Tibial nerve (tissue), 4 donors: ENCODE data around the gene KHNYN. TPM values are rescaled to one million over a fixed set of nuclear protein-coding genes. Genes with fewer than 3 reads are reported as not detected.

Experiments
- DNase-seq, 2 donors: peaks; one replicate each; pipeline ENCODE4 v3.0.0-alpha.2; 2019; ENCODE audit warnings: low spot score in 2 of 2
- H3K27ac ChIP-seq, 4 donors: fragments of 200-600 bp; sonication (generic) in 3 of 4; one replicate each; pipeline ENCODE4 v1.5.1; 2017 to 2019; ENCODE audit warnings: mild to moderate bottlenecking in 1 of 4
- H3K27me3 ChIP-seq, 2 donors: fragments of 200-600 bp; sonication (generic) in 1 of 2; one replicate each; pipeline versions ENCODE4 v1.5.1 to v1.6.0; 2017 to 2019
- H3K36me3 ChIP-seq, 3 donors: fragments of 200-600 bp; sonication (generic); one replicate each; pipeline ENCODE4 v1.5.1; 2018 to 2019
- H3K4me1 ChIP-seq, 4 donors: fragments of 200-600 bp; sonication (generic) in 3 of 4; one replicate each; pipeline ENCODE4 v1.5.1; 2017 to 2019
- H3K4me3 ChIP-seq, 4 donors: fragments of 200-600 bp; sonication (generic) in 3 of 4; one replicate each; pipeline ENCODE4 v1.5.1; 2017 to 2019; ENCODE audit warnings: mild to moderate bottlenecking in 1 of 4, moderate library complexity in 1 of 4
- H3K9me3 ChIP-seq, 4 donors: fragments of 200-600 bp; sonication (generic) in 3 of 4; one replicate each; pipeline ENCODE4 v1.5.1; 2017 to 2019
- CTCF ChIP-seq, 5 experiments: fragments of 200-600 bp in 3 of 5; fragments of 450-650 bp in 2 of 5; sonication (generic) in 3 of 5; IDR thresholded peaks; one replicate each; pipeline ENCODE4 v1.5.1; 2016 to 2019; ENCODE audit warnings: antibody characterized with exemption in 5 of 5, mild to moderate bottlenecking in 3 of 5, moderate library complexity in 2 of 5
- EP300 ChIP-seq, 2 donors: sonication (generic); formaldehyde crosslinking; IDR thresholded peaks; one replicate each; pipeline ENCODE4 v1.6.1; 2017; ENCODE audit warnings: antibody characterized with exemption in 2 of 2, mild to moderate bottlenecking in 1 of 2
- POLR2A ChIP-seq, 2 donors: fragments of 450-650 bp; IDR thresholded peaks; one replicate each; pipeline ENCODE4 v1.6.1; 2017; ENCODE audit warnings: antibody characterized with exemption in 2 of 2, mild to moderate bottlenecking in 2 of 2, moderate library complexity in 2 of 2
- WGBS, 2 donors: methylation state at CpG; one replicate each; pipeline ENCODE4 v1.1.5; 2018; 5-methylcytosine and 5-hydroxymethylcytosine counted together
- total RNA-seq, 4 donors: library from RNA; depleted of rRNA; stranded (reverse); fragments of >200 nt; gene quantifications; one replicate each; pipeline ENCODE4 v1.1.0, GENCODE V29; 2016

The KHNYN gene
- total RNA-seq = 100 to 1,000 TPM in 1 of 4 donors, 10 to 100 TPM in 3; 66.8 to 106 (median 84.5) TPM

GRCh38 chr14:24429395-24430142 is at the start of gene KHNYN, which contains the start of gene CBLN3:
Gene KHNYN, plus strand, starts transcription at chr14:24429954. Its CDS starts 777 bp downstream, at chr14:24430731.
Gene CBLN3, minus strand, starts transcription at chr14:24429668. Its CDS starts 614 bp downstream, at chr14:24429054.
- 2% methylated on average over 54 to 57 of the region's 57 CpGs for WGBS, 2 donors
- Histone ChIP-seq H3K36me3 (peaks cover 0 to 33% (median 5%) of the 10 kb centered on the region in 3 donors), H3K27ac (peak within 1 kb of the TSS; percentile 95 to 99 (median 96)), H3K9me3 (no peaks in the 10 kb centered on the region), H3K27me3 (no peaks in the 10 kb centered on the region), H3K4me1 (peaks cover 0 to 58% (median 28%) of the 10 kb centered on the region in 4 donors), H3K4me3 (peak within 1 kb of the TSS; percentile 61 to 96 (median 72))
- peak; percentile 81 to 82 for DNase-seq
- TF ChIP-seq POLR2A (IDR thresholded peaks at IDR 0.05) = peak; percentile 93 to 97
- TF ChIP-seq CTCF (IDR thresholded peaks at IDR 0.05) = peak in 1 of 5 experiments; percentile 55
- peak; percentile 32 to 97 for TF ChIP-seq EP300 (IDR thresholded peaks at IDR 0.05)

GRCh38 chr14:24381363-24382063 is 48.2 kb upstream of the KHNYN start:
- no peaks in the 10 kb centered on the region for H3K9me3 ChIP-seq
- no peak overlapping the region for H3K27ac ChIP-seq
- 86 to 87% methylated on average over 8 of the region's 8 CpGs for WGBS, 2 donors

GRCh38 chr14:24382064-24382371 is 47.7 kb upstream of the KHNYN start:
- WGBS, 2 donors = 59 to 69% methylated on average over 4 of the region's 4 CpGs
- DNase-seq = no peak
- Histone ChIP-seq H3K27me3 (no peaks in the 10 kb centered on the region), H3K4me1 (no peaks in the 10 kb centered on the region), H3K36me3 (peaks cover 0 to 11% (median 0%) of the 10 kb centered on the region in 3 donors), H3K9me3 (no peaks in the 10 kb centered on the region), H3K4me3 (no peak overlapping the region), H3K27ac (no peak overlapping the region)
- TF ChIP-seq POLR2A (IDR thresholded peaks at IDR 0.05) (no peak), EP300 (IDR thresholded peaks at IDR 0.05) (no peak), CTCF (IDR thresholded peaks at IDR 0.05) (no peak)

More at GRCh38 chr14:24381363-24382063, 48.2 kb upstream of the KHNYN start:
- no peak overlapping the region for H3K4me3 ChIP-seq
- DNase-seq = no peak
- H3K4me1 ChIP-seq = no peaks in the 10 kb centered on the region
- H3K27me3 ChIP-seq = no peaks in the 10 kb centered on the region
- no peak for TF ChIP-seq POLR2A (IDR thresholded peaks at IDR 0.05)
- no peak for TF ChIP-seq EP300 (IDR thresholded peaks at IDR 0.05)
- TF ChIP-seq CTCF (IDR thresholded peaks at IDR 0.05) = no peak
- peaks cover 0 to 13% (median 0%) of the 10 kb centered on the region in 3 donors for H3K36me3 ChIP-seq

- Histone ChIP-seq H3K4me1 (peaks cover 0 to 5% (median 0%) of the 10 kb centered on the region in 4 donors), H3K27me3 (no peaks in the 10 kb centered on the region), H3K36me3 (no peaks in the 10 kb centered on the region), H3K27ac (no peak overlapping the region), H3K4me3 (no peak overlapping the region), H3K9me3 (no peaks in the 10 kb centered on the region)
- no peak for TF ChIP-seq CTCF (IDR thresholded peaks at IDR 0.05)
- TF ChIP-seq POLR2A (IDR thresholded peaks at IDR 0.05) = no peak
- TF ChIP-seq EP300 (IDR thresholded peaks at IDR 0.05) = no peak
- WGBS, 2 donors = 87 to 88% methylated on average over 4 of the region's 4 CpGs
- no peak for DNase-seq
Observed at GRCh38 chr14:24384169-24384568, 45.6 kb upstream of the KHNYN start.

- 74 to 79% methylated on average over 4 of the region's 4 CpGs for WGBS, 2 donors
- TF ChIP-seq CTCF (IDR thresholded peaks at IDR 0.05) = no peak
- TF ChIP-seq POLR2A (IDR thresholded peaks at IDR 0.05) = no peak
- no peak for TF ChIP-seq EP300 (IDR thresholded peaks at IDR 0.05)
- H3K27ac ChIP-seq = no peak overlapping the region
- H3K4me3 ChIP-seq = no peak overlapping the region
- H3K27me3 ChIP-seq = no peaks in the 10 kb centered on the region
- no peak for DNase-seq
- H3K36me3 ChIP-seq = no peaks in the 10 kb centered on the region
- peaks cover 0 to 6% (median 0%) of the 10 kb centered on the region in 4 donors for H3K4me1 ChIP-seq
- H3K9me3 ChIP-seq = no peaks in the 10 kb centered on the region
Observed at GRCh38 chr14:24385524-24385923, 44.2 kb upstream of the KHNYN start.
